Measurements from ENCODE around the gene CDH22.

CDH22 gene

GRCh38 chr20:46259260-46259859, 48.9 kb downstream of the CDH22 start:
- Mint-ChIP-seq H3K36me3 (ENCODE audit: insufficient read depth) (no peaks in the 10 kb centered on the region), H3K27me3 (peaks cover 31 to 36% of the 10 kb centered on the region in 2 donors), H3K9me3 (no peaks in the 10 kb centered on the region), H3K4me1 (ENCODE audit: low read depth in 2 of 2) (no peaks in the 10 kb centered on the region), H3K27ac (no peak overlapping the region), H3K4me3 (no peak overlapping the region)
- ATAC-seq (replicated peaks) (no peak), DNase-seq (no peak)

- DNase-seq (no peak), ATAC-seq (replicated peaks) (no peak)
- no peak overlapping the region for H3K4me3 Mint-ChIP-seq
- H3K4me1 Mint-ChIP-seq (ENCODE audit: low read depth in 2 of 2) = no peaks in the 10 kb centered on the region
- H3K36me3 Mint-ChIP-seq (ENCODE audit: insufficient read depth) = no peaks in the 10 kb centered on the region
- H3K9me3 Mint-ChIP-seq = no peaks in the 10 kb centered on the region
- H3K27ac Mint-ChIP-seq = no peak overlapping the region
- H3K27me3 Mint-ChIP-seq = peaks cover 34 to 38% of the 10 kb centered on the region in 2 donors
These were observed 50.4 kb downstream of the CDH22 start for GRCh38 chr20:46257887-46258286.

GRCh38 chr20:46256293-46256692, 52.0 kb downstream of the CDH22 start:
- Mint-ChIP-seq H3K27me3 (peaks cover 40 to 46% of the 10 kb centered on the region in 2 donors), H3K27ac (no peak overlapping the region), H3K4me1 (ENCODE audit: low read depth in 2 of 2) (no peaks in the 10 kb centered on the region), H3K9me3 (no peaks in the 10 kb centered on the region), H3K4me3 (no peak overlapping the region), H3K36me3 (ENCODE audit: insufficient read depth) (no peaks in the 10 kb centered on the region)
- DNase-seq (no peak), ATAC-seq (replicated peaks) (no peak)

DNA sequence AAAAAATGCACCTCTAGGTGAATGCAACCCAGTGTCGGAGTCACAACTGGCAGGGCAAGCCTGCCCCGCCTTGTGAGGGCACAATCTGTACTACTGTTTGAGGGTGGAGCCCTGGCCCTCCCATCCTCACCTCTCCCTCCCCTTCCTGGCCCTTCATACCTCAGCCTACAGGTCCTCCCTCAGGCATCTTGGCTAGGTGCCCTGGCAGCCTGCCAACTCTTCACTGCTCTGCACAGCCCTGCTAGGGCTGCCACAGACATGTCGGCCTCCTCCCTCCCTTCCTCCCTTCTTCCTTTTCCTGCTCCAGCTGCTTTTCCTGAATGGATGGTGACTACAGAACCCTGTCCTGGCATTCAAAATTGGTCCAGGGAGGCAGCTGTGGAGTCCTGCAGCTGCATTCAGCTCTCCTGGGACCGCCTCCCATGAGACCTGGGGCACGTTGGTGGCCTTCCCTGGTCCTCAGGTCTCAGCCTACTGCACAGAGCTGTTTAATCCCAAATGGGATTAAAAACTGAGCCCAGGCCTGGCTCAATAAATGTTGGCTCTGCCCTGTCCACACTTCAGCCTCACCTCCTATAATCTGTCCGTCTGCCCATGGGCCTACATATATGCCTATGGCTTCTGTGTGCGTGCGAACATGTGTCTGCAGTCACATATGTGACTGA, 52.7 kb downstream of the CDH22 start:
- no peaks in the 10 kb centered on the region for H3K36me3 Mint-ChIP-seq (ENCODE audit: insufficient read depth)
- H3K4me3 Mint-ChIP-seq = no peak overlapping the region
- H3K27ac Mint-ChIP-seq = no peak overlapping the region
- peaks cover 43 to 51% of the 10 kb centered on the region in 2 donors for H3K27me3 Mint-ChIP-seq
- ATAC-seq (replicated peaks) = no peak
- peak in 1 of 3 experiments; percentile 3 for DNase-seq
- no peaks in the 10 kb centered on the region for H3K9me3 Mint-ChIP-seq
- no peaks in the 10 kb centered on the region for H3K4me1 Mint-ChIP-seq (ENCODE audit: low read depth in 2 of 2)

GRCh38 chr20:46253391-46253790, 54.9 kb downstream of the CDH22 start:
- Mint-ChIP-seq H3K9me3 (no peaks in the 10 kb centered on the region), H3K27ac (no peak overlapping the region), H3K36me3 (ENCODE audit: insufficient read depth) (no peaks in the 10 kb centered on the region), H3K4me3 (no peak overlapping the region), H3K4me1 (ENCODE audit: low read depth in 2 of 2) (peaks cover 0 to 3% of the 10 kb centered on the region in 2 donors), H3K27me3 (peaks cover 56 to 63% of the 10 kb centered on the region in 2 donors)
- ATAC-seq (replicated peaks) = no peak
- no peak for DNase-seq

- ATAC-seq (replicated peaks) = no peak
- H3K4me3 Mint-ChIP-seq = no peak overlapping the region
- H3K27me3 Mint-ChIP-seq = peaks cover 65 to 72% of the 10 kb centered on the region in 2 donors
- H3K9me3 Mint-ChIP-seq = no peaks in the 10 kb centered on the region
- peaks cover 0 to 3% of the 10 kb centered on the region in 2 donors for H3K4me1 Mint-ChIP-seq (ENCODE audit: low read depth in 2 of 2)
- no peaks in the 10 kb centered on the region for H3K36me3 Mint-ChIP-seq (ENCODE audit: insufficient read depth)
- H3K27ac Mint-ChIP-seq = no peak overlapping the region
- DNase-seq = no peak
These were observed 55.8 kb downstream of the CDH22 start for GRCh38 chr20:46252352-46253091.

- ATAC-seq (replicated peaks) (no peak), DNase-seq (no peak)
- H3K36me3 Mint-ChIP-seq (ENCODE audit: insufficient read depth) = no peaks in the 10 kb centered on the region
- H3K4me3 Mint-ChIP-seq = no peak overlapping the region
- H3K9me3 Mint-ChIP-seq = no peaks in the 10 kb centered on the region
- H3K27ac Mint-ChIP-seq = no peak overlapping the region
- H3K4me1 Mint-ChIP-seq (ENCODE audit: low read depth in 2 of 2) = peaks cover 7% of the 10 kb centered on the region in 2 donors
- peaks cover 76 to 85% of the 10 kb centered on the region in 2 donors for H3K27me3 Mint-ChIP-seq
These were observed 57.1 kb downstream of the CDH22 start for GRCh38 chr20:46251211-46251673.

DNA sequence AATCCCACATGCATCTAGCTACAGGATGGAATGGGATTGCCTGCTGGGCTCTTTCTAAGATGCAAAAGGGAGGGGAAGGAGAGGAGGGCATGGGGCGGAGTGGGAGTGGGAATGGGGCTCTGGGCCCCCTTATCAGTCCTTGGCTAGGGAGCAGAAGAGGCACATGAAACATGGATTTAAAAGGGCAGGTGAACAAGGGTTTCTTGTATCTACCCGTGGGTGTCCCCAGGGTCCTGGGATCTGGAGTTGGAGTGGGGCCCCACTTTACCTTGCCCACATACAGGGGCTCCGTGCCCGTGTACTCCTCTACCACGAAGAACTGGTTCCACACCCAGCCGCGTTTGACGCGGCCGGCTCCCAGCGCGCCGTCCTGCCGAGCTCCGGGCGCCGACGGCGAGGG, 57.5 kb downstream of the CDH22 start:
- Mint-ChIP-seq H3K27ac (no peak overlapping the region), H3K4me3 (no peak overlapping the region), H3K36me3 (ENCODE audit: insufficient read depth) (no peaks in the 10 kb centered on the region), H3K4me1 (ENCODE audit: low read depth in 2 of 2) (peaks cover 8% of the 10 kb centered on the region in 2 donors), H3K27me3 (peaks cover 80 to 89% of the 10 kb centered on the region in 2 donors), H3K9me3 (no peaks in the 10 kb centered on the region)
- ATAC-seq (replicated peaks) (no peak), DNase-seq (no peak)

DNA sequence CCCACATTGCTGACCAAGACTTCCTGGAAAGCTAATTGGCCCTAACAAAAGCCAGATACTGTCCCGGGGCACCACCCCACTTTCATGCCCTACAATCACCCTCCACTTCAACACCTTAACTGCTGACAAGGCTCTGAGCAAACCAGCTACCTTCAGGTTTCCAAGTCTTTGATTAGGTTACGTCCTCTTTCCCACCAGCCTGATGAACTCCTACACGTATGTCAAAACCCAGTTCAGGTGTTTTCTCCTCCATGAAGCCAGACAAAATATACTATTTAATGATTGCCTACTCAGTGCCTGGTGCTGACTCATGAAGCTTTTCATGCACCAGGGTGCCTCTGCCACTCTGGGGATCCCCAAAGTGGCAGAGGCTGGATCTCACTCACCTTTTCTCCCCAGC, 58.6 kb downstream of the CDH22 start:
- Mint-ChIP-seq H3K27ac (no peak overlapping the region), H3K9me3 (no peaks in the 10 kb centered on the region), H3K27me3 (peaks cover 88 to 97% of the 10 kb centered on the region in 2 donors), H3K36me3 (ENCODE audit: insufficient read depth) (no peaks in the 10 kb centered on the region), H3K4me1 (ENCODE audit: low read depth in 2 of 2) (peaks cover 8 to 9% of the 10 kb centered on the region in 2 donors), H3K4me3 (no peak overlapping the region)
- DNase-seq = no peak
- ATAC-seq (replicated peaks) = no peak

DNA sequence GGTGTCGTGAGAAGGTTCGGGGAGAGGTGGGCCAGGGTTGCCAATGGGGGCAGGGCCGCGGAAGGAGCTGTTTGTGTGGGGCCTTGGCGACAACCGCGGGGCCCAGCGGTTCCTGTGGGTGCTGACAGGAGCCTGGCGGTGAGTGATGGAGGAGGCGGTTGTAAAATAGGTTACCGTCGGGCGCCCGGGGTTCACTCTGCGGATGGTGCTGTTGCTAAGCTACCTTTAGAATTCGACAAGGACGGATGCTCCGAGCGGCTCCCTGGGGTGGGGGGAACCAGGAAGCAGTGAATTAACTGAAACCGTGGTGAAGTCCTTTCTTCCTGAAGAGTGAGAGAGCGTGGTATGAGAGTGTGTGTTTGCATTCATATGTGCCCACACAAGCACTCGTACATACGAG, 61.7 kb downstream of the CDH22 start:
- Mint-ChIP-seq H3K4me1 (ENCODE audit: low read depth in 2 of 2) (peaks cover 8 to 11% of the 10 kb centered on the region in 2 donors), H3K27me3 (peaks cover 70 to 81% of the 10 kb centered on the region in 2 donors), H3K36me3 (ENCODE audit: insufficient read depth) (no peaks in the 10 kb centered on the region), H3K9me3 (no peaks in the 10 kb centered on the region), H3K4me3 (peak overlapping the region in 1 of 2 donors; percentile 49), H3K27ac (no peak overlapping the region)
- DNase-seq = peak; percentile 2 to 21 (median 17)
- peak; percentile 89 for ATAC-seq (replicated peaks)

- ATAC-seq (replicated peaks) = no peak
- Mint-ChIP-seq H3K4me3 (no peak overlapping the region), H3K27me3 (peaks cover 54 to 64% of the 10 kb centered on the region in 2 donors), H3K9me3 (no peaks in the 10 kb centered on the region), H3K4me1 (ENCODE audit: low read depth in 2 of 2) (peaks cover 5 to 11% of the 10 kb centered on the region in 2 donors), H3K27ac (no peak overlapping the region), H3K36me3 (ENCODE audit: insufficient read depth) (no peaks in the 10 kb centered on the region)
- DNase-seq = no peak
These were observed 64.3 kb downstream of the CDH22 start for GRCh38 chr20:46243707-46244628.

DNA sequence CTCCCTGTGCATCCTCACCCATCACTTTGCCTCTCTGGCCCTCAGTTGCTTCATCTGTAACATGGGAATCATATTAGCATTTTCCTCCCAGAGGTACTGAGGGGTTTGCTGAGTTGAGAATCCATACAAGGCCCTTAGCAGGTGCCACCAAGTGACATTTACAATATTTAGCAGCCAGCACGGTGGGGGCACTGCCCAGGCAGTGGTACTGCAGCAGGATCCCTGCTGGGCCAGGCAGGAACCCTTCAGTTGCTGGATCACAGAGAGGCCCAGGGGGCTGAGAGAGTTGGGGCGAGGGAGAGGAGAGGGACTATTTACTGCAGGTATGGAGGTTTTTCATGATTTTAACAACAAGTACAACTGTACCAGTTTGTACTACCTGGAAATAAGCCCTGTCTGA, 65.9 kb downstream of the CDH22 start:
- no peaks in the 10 kb centered on the region for H3K36me3 Mint-ChIP-seq (ENCODE audit: insufficient read depth)

DNA sequence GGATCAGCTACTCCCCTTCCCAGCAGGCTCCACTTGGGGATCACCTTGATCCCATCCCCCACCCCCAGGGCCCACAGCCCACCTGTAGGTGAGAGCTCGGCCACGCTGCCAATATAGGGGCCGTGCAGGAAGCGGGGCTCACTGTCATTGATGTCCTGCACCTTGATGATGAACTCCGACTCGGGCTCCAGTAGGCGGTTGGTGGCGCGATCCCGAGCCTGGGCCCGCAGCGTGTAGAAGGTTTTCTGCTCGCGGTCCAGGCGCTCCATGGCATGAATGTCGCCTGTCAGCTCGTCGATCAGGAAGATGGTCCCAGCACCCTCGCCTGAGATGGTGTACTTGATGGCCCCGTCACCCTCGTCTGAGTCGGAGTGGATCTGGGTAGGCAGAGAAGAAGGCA, 67.4 kb downstream of the CDH22 start:
- no peak for ATAC-seq (replicated peaks)
- H3K36me3 Mint-ChIP-seq (ENCODE audit: insufficient read depth) = no peaks in the 10 kb centered on the region
- H3K27me3 Mint-ChIP-seq = peaks cover 37 to 39% of the 10 kb centered on the region in 2 donors
- H3K27ac Mint-ChIP-seq = no peak overlapping the region
- no peak for DNase-seq
- H3K4me1 Mint-ChIP-seq (ENCODE audit: low read depth in 2 of 2) = peaks cover 0 to 4% of the 10 kb centered on the region in 2 donors
- no peak overlapping the region for H3K4me3 Mint-ChIP-seq
- H3K9me3 Mint-ChIP-seq = no peaks in the 10 kb centered on the region

More for the DNA sequence above, 65.9 kb downstream of the CDH22 start:
- Mint-ChIP-seq H3K4me3 (no peak overlapping the region), H3K27ac (no peak overlapping the region), H3K27me3 (peaks cover 44 to 48% of the 10 kb centered on the region in 2 donors), H3K9me3 (no peaks in the 10 kb centered on the region), H3K4me1 (ENCODE audit: low read depth in 2 of 2) (peaks cover 5 to 11% of the 10 kb centered on the region in 2 donors)
- ATAC-seq (replicated peaks) = no peak
- no peak for DNase-seq

Measured in effector memory CD8-positive, alpha-beta T cell (primary cell).